Measurements from ENCODE around the gene GPAT2.
"Not testable (repeated sequence)": the region's sequence is repeated elsewhere in the genome, so short reads cannot be mapped to it uniquely, and the experiment has no call there.

The GPAT2 gene

DNA sequence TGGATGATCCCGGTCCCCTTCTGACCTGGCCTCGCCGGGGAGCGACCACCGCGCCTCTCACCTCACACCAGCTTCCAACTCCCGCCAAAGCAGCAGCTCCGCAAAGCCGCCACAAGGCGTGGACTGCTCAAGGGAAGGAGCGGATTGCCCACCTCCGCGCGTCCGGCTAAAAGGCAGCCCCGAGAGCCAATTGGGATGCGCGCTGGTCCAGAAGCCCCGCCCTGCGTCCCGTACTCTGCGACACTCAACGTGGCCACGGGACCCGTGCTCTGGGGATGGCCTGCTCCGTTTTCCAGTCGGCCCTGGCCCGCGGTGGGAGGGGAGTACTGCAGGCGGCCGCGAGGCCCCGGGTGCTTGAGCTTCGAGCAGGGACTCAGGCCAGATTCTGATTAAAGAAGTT, at the start of gene GPAT2:
Gene GPAT2 (minus strand): TSS at position 125 of the 400 bp plus-strand sequence. CDS start 2,557 bp downstream, outside the sequence.
- DNase-seq, result not testable (repeated sequence)

DNA sequence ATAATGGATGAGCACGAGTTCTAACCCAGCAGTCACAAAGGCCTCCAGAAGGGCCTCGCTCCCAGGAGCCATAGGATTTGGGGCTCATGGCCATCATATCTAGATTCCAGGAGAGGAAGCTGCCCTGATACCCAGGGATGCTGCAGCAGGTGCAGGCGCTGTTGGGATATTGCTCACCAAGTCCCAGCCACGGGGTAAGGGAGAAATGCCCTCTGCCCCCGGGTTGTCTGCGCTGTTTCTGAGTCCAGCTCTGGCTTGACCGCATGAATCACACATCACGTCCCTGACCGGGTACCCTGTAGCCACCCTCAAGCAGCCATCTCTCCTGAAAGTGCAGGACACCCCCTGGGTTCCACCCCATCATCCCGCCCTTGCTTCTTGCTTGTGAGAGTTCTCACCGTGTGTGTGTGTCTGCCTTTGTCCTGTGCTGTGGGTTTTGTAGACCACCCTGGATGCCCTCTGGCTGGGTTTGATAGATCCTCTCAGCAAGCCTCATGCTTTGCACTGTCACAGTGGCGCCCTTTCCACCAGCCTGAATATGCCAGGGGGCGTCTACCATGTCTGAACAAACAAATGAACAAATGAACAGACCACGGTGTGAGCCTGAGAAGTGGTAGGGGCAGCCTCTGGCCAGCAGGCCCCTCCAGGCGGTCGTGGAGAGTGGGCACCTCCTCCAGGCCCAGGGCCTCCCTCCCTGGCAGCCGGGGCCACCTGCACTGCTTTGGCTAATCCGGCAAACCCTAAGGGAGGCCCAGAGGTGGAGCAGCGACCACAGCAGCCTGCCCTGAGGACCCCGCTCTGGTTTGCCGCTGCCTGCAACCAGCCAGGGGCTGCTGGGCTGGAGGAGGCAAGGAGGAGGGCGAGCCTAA, 49.5 kb upstream of the GPAT2 start:
- DNase-seq, result no peak

DNA sequence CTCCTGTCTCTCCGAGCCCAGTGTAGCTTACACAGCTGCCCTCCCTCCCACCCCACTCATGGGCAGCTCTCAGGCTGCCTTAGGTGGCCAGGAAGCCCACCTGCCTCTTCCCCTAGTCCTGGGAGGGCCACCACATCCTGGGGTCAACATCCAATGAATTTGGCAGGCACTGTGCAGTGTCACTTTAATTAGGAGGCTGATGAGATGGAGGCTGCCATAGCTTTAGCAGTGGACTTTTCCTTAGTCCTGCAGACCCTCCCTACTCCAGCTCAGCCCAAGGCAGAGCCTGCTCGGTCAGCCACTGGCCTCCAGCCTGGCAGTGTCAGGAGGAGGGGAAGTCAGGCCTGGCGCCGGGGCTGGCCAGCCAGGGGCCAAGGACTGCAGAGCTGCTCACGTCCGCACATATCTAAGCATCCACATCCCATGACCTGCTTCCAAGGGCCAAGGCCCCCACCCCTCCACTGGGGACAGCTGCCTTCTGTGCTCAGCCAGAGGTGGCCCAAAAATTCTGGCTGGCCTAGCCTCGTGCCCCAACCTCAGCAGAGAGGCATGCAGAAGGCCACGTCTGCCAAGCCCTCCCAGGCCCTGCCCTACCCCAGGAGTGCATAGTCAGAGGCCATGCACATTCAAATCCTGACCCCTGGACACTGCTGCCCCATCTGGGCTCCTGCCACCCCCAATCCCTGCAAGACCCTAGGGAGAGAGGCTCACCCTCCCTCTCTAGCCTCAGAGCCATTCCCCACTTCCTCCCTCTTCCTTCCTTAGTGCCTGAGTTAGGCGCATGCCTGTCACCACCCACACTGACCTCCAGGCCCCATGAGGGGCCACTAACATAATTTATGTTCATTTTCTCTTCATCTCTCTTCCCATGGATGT, 48.6 kb upstream of the GPAT2 start:
- DNase-seq, result no peak

GRCh38 chr2:96082211-96083063, 47.7 kb upstream of the GPAT2 start:
- no peak for DNase-seq

DNA sequence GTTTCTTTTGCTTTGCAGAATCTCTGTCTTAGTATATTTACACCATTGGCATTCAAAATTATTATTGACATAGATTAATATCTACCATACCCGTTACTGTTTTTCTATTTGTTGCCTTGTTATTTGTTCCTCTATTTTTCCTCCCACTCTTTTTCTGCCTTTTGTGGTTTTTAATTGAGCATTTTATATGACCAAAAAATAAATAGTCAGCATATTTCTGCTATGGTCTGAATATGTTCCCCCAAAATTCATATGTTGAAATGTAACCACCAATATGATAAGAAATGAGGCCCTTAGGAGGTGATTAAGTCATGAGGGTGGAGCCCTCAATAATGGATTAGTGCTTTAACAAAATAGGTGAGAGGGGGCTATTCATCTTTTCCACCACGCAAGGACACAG, 46.3 kb upstream of the GPAT2 start:
- DNase-seq, result no peak

GRCh38 chr2:96075199-96075771, 40.6 kb upstream of the GPAT2 start:
- no peak for DNase-seq

DNA sequence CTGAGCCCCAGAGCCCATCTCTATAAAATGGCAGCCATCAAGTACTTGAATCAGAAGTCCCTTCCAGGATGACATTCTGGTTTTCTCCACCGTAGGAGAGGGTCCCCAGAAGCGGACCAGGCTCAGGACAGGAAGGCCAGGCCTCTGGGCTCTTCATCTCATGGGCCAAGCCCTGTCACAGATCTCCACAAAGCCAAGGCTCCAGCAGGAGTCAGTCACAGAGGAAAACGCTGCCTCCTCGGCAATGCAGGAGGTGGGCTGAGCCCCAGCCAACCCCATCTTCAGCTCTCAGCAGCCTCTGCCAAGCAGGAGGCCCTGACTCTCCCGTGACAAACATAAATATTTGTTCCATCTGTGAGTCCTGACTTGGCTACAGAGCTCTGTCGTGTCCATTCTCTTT, 39.4 kb upstream of the GPAT2 start:
- no peak for DNase-seq

DNA sequence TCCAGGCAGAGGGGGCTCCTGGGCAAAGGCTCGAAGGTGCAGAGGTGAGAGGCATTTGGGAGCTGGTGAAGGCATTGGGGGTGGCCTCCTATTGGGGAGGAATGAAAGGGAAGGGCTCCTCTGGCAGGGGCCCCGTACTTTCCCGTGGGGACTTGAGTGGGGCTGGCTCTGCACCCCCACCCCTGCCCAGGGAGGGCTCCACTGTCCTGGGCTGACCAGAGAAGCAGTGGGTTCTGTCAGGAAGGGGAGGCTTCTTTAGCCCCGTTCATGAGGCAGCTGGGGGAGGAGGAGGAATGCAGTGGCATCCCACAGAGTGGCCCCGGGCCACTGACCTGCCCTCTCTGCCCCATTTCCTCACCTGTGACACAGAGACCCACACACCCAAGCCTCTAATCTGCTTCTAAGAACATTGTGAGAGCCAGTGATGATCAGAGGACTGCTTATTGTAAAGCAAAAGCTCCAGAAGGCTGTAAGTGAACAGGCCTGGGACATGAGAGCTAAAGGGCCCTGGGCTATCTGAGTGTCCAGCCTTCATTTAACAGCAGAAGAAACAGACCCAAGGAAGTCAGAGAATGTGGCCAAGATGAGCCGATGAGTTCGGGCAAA, 38.6 kb upstream of the GPAT2 start:
- DNase-seq, result no peak

GRCh38 chr2:96072746-96073145, 38.0 kb upstream of the GPAT2 start:
- no peak for DNase-seq

DNA sequence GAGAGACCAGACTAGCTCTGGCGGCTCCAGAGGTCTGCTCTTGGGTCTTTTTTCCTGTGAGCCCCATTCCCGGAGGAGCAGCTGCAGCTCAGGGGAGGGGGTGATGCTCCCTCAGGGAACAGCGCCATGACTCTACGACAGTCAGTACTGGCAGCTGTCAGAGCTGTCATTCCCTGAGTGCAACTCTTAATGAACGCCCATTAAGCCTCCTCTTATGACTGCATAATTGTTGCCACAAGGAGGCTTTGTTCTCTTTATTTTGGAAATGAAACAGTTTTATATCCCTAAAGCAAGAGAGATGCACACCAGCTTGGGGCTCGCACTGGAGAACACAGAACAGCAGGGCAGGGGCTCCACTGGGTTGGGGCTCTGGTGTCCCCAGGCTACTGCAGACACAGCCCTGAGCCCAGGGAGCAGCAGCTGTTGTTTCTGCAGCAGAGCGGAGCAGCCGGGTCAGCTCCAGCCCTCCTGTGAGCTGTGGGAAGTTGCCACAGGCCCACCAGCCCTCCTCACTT, 37.3 kb upstream of the GPAT2 start:
- DNase-seq, result not testable (repeated sequence)

DNA sequence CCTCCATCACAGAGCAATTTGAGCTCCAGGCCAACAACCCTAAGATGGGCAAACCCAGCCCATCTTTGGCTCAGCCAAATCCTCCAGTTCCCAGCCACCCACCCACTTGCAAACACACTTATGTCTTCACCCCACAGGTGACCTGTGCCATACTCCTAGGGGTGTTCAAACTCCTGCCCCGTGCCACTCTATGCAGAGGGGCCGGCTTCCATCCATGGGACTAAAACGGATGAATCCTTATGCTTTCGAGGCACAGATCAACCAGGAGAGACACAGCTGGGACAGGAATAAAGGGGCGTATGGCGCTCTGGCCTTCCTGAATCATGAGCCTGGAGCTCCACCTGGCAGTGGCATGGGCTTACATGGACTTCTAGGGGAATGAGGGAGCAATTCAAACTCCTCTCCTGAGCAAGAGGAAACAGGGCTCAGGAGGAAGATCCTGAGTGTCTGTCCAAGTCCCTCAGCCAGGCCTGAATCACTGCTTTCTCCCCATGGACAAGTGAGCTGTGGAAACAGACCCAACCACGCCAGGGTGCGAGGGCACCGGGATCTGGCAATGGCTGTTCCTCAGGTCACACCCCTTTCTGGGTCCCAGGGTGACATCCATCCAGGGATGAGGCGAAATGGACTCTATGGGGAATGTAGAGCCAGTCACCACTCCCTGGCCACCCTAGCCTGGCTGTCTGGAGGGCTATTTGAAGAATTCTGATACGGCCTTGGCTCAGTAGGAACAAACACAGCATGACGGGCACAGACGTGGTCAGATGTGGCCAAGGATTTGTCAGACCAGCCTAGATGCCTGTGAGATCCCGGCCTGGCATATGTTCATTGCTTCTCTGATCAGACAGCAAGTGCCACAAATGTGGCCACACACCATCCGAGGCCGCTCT, 36.6 kb upstream of the GPAT2 start:
- not testable (repeated sequence) for DNase-seq

GRCh38 chr2:96070351-96070750, 35.6 kb upstream of the GPAT2 start:
- not testable (repeated sequence) for DNase-seq

- DNase-seq, result not testable (repeated sequence)
Measured at GRCh38 chr2:96069878-96070277, 35.2 kb upstream of the GPAT2 start.

DNA sequence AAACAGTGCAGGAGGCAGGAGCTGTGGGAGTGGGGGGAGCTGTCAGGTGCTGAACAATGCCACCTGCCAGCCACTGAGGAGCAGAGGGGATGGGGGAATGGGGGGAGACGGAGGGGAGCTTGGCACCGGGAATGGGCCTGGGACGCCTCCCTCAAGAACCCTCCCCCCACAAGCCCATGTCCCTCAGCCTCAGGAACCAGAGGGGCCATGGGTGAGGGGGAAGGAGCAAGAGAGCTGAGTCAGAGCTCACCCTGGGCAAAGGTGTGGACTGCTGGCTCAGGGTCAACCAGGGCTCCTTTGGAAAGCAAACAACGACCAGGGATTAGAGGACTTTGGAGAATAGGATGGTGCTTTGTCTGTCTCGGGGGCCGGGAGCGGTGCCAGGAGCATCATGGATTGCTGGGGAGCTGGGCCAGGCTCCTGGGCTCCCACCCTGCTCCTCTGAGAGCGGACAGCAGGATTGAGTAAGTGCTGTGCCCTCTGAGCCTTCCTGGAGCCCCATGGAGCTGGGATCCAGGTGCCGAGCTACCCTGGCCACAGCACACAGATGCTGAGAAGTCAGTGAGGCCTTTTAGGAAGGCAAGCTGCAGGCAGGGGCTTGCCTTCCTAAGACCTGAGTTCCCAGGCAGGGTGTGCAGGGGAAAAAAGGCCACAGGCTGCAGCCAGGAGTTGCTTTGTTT, 33.3 kb upstream of the GPAT2 start:
- not testable (repeated sequence) for DNase-seq

GRCh38 chr2:96067098-96067660, 32.5 kb upstream of the GPAT2 start:
- DNase-seq, result not testable (repeated sequence)

GRCh38 chr2:96066511-96066910, 31.8 kb upstream of the GPAT2 start:
- DNase-seq, result not testable (repeated sequence)

- DNase-seq, result not testable (repeated sequence)
Measured at GRCh38 chr2:96065954-96066353, 31.2 kb upstream of the GPAT2 start.

DNA sequence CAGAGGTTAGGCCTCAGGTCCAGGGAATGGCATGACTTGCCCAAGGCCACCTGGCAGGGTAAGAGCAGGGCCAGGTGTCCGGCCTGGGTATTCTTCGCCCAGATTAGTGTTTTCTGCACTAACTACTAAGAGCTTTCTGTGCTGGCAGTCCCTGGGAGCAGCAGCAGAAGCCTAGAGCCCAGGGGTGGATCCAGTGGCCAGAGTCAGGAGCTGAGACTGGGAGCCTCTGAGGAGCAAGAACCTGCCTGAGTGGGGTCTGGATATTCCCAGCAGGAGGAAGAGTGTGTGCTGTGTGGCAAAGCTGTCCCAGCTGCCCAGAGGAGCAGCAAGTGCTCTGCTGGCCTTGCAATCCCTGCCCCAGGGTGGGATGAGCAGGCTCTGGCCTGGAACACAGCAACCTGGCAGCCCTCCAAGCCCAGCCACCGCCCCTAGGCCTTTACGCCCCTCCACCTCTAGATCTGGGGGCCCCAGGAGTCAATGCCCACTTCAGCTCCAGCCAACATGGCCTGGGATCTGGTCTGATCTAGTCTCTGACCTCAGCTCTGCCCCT, 30.7 kb upstream of the GPAT2 start:
- DNase-seq, result no peak

DNA sequence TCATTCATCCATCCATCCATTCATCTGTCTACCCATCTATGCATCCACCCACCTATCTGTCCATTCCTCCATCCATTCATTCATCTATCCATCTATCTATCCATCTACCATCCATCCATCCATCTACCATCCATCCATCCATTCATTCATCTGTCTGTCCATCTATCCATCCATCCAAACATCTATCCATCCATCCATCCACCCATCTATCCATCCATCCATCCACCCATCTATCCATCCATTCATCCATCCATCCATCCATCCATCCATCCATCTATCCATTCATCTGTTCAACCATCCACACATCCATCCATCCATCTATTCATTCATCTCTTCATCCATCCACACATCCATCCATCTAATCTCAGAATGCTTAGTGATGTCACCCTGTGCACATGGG, 30.0 kb upstream of the GPAT2 start:
- DNase-seq, result not testable (repeated sequence)

Data from GDM1 (cell line).